Kidney glomerular epithelial cell (primary cell): Measurements from ENCODE around the gene SH3TC1.

ENCODE experiments used
- DNase-seq: peaks from one replicate; lab custom pipeline; 2025; lab: John Stamatoyannopoulos, UW

The SH3TC1 gene

GRCh38 chr4:8198206-8198905 is 734 bp upstream of the SH3TC1 start:
- DNase-seq, result no peak

DNA sequence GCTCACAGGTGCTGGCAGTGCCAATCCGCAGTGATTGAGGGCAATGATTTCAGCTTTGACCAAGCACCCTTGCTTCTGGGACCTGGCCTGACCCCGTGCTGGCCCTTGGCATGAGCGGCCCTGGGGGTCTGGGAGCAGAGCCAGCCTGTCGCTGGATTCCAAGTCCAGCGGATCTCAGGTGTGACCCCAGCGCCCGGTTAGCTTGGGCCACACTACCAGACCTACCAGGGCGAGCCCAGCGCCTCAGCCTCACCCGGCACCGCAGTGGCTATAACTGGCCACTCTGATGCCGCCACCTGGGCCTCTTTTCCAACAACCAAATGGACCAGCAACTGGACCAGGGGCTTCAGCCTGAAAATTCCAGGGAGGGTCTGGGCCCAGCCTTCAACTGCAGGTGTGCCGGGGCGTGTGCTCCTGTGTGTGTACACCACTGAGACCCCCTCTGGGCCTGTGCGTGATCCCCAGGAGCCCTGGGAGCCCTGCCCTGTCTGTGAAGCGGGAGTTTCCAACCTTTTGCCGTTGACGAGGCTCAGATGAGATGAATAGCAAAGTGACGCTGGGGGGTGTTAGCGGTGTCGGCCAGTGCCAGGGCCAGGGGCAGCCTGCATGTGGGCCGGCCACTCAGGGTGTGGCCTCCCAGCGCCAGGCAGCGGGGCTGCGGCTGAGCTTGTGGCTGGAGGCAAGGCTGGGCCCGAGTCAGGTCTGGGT is 658 bp downstream of the SH3TC1 start:
- DNase-seq, result no peak

GRCh38 chr4:8200302-8200975 is 1.3 kb downstream of the SH3TC1 start:
- DNase-seq, result no peak

- no peak for DNase-seq
These were observed 2.3 kb downstream of the SH3TC1 start for GRCh38 chr4:8201321-8201781.

DNA sequence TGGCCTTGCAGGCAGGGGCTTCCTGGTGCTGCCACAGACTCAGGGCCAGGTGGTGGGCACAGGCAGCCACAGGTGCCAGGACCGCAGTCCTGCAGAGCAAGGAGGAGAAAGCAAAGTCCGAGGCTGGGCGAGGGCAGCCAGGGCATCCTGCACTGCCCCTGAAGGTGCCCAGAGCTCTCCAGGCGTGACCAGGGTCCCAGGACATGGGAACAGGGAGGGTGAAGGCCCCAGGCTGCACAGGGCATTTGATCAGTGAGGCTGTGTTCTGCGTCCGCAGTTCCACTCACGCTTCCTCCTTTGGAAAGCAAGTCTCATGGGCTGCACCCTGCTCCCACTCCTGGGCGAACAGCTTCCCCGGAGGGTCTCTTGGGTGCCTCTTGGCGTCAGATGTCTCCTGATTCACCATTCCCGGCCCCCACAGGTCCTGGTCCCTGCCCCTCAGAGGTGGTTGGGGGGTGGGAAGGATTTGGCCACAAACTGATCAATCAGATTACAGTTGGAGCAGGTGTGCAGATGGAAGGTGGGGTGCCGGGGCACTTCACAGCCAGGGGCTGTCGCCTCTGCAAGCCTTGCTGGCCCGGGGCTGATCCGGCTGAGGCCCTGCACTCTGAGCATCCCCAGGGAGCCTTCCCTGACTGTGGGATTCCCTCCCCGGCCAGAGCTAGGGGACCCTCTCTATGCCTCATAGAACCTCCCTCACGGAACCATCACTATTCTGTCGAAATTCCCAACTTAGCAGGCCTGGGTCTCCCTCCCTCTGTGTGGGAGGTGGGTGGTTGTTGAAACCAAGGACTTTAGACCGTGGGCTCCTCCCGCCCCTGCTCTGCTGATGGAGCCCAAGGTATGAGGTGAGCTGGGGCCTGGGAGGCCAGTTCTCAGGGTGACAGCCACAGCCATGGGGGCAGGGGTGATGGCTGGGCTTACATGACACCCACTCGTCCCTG is 3.3 kb downstream of the SH3TC1 start:
- DNase-seq, result no peak

- DNase-seq, result no peak
These were observed 3.9 kb downstream of the SH3TC1 start for GRCh38 chr4:8203052-8203401.

- DNase-seq, result no peak
These were observed 4.7 kb downstream of the SH3TC1 start for GRCh38 chr4:8203817-8204216.

- no peak for DNase-seq
These were observed 5.6 kb downstream of the SH3TC1 start for GRCh38 chr4:8204576-8205227.

- no peak for DNase-seq
These were observed 6.2 kb downstream of the SH3TC1 start for GRCh38 chr4:8205241-8205707.

DNA sequence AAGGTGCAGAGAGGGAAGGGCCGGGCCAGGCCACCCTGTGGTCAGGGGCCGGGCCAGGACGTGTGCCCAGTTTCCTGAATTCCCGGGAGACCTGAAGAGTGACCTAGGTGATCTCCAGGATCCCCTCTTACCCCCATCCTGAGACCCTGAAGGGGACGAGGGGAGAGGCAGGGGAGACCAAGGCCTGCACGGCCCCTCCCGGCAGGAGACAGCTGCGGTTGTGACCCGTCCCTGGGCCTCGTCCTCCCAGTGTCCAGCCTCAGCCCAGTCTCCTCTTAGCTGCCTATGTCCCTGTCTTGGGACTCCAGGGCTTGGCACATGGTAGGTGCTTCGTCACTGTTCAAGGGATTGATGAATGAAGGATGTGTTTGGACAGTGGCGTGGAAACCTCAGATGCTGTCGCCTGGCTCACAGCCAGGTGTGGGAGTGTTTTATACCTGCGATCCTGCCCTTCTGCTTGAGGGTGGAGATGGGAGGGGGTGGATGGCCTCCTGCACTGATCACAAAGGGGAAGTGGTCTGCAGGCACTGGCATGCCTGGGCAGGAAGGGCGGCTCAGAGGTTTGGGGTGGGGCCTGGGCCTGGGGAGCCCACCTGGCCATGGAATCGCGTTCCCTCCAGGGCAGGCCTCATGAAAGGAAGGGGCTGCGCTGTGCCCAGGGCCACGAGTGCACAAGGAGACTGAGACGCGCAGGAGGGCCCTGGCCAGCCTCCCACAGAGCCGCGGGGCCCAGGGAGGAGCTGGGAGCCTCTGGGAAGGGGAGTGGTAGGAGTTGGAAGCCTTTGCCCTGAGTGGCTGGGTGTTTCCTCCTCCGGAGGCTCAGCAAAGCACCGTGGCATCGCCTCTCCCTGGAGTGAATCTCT is 6.9 kb downstream of the SH3TC1 start:
- peak; percentile 14 for DNase-seq

DNA sequence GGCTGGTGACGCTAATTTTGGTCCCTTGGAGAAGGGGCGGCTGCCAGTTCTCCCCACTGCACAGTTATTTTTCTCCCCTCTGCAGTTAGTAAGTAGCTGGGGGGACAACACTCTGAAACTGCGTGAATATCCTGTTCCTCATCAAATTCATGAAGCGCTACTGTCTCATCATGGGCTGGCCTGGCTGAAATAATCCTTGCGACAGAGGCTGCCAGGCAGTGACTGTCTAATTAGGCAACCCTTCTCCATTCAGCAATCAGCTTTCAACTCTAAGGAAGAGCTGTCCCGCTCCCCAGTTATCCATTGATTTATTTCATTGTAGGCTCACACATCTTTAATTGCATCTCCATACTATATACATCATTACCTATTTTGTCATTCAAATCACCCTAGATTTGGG is 8.2 kb downstream of the SH3TC1 start:
- DNase-seq, result no peak

DNA sequence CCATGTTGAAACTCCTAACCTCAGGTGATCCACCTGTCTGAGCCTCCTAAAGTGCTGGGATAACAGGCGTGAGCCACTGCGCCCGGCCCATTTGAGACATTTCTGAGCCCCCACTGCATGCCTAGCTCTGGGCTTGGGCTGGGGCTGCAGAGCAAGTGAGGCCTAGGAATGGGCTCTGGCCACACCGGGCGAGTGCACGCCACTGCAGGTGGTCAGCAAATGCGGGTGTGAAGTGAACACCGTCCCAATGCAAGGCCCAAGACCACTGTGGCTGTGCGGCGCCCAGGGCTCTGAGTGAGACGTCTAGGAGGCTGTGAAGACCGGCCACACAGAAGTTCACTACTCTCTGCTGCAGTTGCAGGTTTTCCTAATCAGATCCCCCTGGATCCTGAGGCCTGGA is 9.5 kb downstream of the SH3TC1 start:
- no peak for DNase-seq

GRCh38 chr4:8209181-8209874 is 10.2 kb downstream of the SH3TC1 start:
- DNase-seq, result no peak

- DNase-seq, result no peak
These were observed 10.9 kb downstream of the SH3TC1 start for GRCh38 chr4:8210010-8210409.

DNA sequence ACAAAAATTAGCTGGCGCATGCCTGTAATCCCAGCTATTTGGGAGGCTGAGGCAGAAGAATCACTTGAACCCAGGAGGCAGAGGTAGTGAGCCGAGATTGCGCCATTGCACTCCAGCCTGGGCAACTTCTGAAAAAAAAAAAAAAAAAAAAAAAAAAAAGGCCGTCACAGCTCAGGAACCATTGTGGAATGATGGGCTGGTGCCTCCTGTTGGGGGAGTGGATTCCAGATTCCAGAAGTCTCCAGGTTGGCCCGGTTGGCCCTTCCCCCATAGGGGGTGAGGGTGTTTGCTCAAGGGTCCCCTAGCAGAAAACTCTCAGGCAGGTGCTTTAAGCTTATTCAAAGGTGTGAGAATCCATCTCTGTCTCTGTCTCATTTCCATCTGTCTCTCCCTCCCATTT is 11.5 kb downstream of the SH3TC1 start:
- no peak for DNase-seq

DNA sequence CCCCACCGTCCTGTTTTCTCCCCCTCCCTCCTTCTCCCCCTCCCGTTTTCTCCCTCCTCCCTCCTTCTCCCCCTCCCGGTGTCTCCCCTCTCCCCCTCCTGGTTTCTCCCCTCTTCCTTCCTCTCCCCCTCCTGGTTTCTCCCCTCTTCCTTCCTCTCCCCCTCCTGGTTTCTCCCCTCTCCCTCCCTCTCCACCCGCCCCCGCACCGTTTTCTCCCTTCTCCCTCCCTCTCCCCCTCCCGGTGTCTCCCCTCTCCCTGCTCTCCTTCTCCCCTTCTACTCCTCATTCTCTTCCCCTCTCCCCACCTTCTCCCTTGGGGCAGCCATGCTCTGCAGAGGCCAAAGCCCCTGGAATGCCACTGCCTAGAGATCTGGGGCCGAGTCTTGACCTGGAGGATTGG is 12.2 kb downstream of the SH3TC1 start:
- no peak for DNase-seq

GRCh38 chr4:8211737-8212581 is 12.9 kb downstream of the SH3TC1 start:
- DNase-seq, result no peak

DNA sequence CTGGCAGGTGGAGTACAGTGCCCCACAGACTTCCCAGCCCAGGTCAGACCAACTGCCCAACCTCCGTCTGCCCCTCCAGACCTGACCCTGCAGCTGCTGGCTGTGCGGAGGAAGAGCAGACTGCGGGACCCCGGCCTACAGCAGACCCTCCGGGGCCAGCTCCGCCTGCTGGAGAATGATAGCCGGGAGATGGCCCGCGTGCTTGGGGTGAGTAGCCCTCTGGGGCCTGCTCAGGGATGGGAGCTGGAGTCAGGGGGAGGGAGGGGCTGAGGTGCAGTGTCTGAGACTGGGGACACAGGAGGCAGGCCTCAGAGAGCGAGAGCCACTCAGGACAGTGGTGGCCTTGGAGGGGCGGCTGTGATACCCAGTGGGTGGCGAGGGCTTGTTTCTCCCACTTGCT is 13.5 kb downstream of the SH3TC1 start:
- no peak for DNase-seq

DNA sequence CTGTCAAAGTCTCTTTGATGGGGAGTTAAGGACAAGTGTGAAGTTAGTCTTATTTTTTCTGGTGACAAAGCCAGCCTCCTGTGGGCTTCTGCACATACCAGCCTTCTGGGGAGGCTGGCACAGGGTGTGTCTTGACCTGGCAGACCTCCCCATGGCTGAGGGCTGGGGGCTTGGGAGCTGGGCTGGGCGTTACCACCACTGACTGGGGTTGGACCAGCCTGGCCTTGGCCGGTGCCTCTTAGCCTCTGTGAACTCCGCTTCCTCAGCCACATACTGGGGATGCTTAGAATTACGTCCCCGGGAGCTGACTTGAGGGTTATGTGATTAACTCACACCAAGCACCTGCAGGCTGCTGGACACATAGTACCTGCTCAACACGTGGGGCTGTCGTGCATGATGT is 14.0 kb downstream of the SH3TC1 start:
- no peak for DNase-seq
